Activated CD4-positive, alpha-beta T cell treated with anti-CD3 and anti-CD28 coated beads, Interleukin-2, amount 50 U/mL, for 24 hours (primary cell): ENCODE data around the gene ITGA11.

Source experiments
- DNase-seq, 2 donors: peaks; one replicate each; pipeline ENCODE4 v3.0.0-alpha.2; 2020; ENCODE audit warnings: low read depth in 1 of 2, low spot score in 1 of 2

The ITGA11 gene, protein sequence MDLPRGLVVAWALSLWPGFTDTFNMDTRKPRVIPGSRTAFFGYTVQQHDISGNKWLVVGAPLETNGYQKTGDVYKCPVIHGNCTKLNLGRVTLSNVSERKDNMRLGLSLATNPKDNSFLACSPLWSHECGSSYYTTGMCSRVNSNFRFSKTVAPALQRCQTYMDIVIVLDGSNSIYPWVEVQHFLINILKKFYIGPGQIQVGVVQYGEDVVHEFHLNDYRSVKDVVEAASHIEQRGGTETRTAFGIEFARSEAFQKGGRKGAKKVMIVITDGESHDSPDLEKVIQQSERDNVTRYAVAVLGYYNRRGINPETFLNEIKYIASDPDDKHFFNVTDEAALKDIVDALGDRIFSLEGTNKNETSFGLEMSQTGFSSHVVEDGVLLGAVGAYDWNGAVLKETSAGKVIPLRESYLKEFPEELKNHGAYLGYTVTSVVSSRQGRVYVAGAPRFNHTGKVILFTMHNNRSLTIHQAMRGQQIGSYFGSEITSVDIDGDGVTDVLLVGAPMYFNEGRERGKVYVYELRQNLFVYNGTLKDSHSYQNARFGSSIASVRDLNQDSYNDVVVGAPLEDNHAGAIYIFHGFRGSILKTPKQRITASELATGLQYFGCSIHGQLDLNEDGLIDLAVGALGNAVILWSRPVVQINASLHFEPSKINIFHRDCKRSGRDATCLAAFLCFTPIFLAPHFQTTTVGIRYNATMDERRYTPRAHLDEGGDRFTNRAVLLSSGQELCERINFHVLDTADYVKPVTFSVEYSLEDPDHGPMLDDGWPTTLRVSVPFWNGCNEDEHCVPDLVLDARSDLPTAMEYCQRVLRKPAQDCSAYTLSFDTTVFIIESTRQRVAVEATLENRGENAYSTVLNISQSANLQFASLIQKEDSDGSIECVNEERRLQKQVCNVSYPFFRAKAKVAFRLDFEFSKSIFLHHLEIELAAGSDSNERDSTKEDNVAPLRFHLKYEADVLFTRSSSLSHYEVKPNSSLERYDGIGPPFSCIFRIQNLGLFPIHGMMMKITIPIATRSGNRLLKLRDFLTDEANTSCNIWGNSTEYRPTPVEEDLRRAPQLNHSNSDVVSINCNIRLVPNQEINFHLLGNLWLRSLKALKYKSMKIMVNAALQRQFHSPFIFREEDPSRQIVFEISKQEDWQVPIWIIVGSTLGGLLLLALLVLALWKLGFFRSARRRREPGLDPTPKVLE

DNA sequence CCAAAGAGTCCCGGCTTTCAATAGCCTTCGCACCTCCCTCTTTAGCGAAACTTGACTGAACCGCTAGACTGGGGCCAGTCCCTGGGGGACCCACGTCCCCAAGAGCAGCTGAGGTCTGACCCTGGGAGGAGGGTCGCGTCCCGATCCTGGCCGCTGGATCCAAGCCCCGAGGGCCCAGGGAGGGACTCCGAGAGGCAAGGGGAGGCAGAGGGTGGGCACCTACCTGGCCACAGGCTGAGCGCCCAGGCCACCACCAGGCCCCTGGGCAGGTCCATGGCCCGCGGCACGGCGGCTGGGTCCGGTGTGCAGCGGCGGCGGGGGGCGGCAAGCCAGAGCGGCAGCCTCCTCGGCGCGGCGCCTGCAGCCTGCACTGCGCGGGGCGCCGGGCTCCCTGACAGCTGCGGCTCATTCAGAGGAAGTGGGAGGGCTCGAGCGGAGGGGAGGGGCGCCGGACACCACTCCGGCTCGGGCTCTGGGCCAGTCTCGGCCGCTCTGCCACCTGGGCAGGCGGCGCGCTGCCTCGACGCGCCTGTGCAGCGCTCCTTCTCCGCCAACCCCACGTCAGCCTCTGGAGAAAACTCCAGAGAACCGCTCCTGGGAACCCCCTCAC lies at the start of gene ITGA11:
Gene ITGA11, minus strand, starts transcription at position 372 of the 610 bp plus-strand sequence. Its CDS starts 97 bp downstream, at position 275.
- DNase-seq, result no peak

DNA sequence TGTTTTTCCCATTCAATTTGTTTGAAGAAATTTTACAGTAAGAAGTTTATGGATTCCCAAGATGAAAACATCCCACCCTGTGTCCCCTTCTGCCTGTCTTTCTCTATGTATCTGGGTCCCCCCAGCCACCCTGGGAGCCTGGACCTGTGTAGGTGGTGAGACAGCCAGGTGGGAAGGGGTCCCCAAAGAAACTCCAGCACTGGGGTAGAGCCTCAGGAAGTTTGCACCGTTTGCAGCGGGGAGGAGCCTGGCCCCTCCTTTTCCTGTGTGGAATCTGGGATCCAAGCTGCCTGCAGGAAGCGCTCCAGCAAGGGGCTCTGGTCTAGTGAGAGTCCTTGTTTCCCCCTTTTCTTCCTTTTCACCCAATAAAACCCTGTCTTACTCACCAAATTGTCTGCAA lies 49.4 kb upstream of the ITGA11 start:
- DNase-seq, result no peak

- no peak for DNase-seq
Observed at GRCh38 chr15:68480296-68480695, 48.3 kb upstream of the ITGA11 start.

DNA sequence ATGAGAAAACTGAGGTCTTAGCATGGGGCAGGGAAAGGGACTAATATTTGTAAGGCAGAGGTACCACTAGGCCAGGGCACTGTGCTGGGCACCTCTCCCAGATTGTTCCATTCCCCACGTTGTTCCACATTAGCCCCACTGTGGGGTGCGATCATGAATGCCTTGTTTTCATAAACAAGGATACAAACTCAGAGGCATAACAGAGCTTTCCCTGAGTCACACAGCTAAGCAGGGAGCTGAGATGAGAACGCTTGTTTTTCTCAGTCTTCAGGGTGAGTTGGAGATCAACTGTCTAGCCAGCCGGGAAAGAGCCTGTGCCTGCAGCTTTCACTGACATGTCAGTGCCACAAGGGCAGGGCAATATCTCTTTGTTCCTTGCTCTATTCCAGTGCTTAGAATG lies 47.9 kb upstream of the ITGA11 start:
- DNase-seq, result no peak

- no peak for DNase-seq
Observed at GRCh38 chr15:68479406-68479805, 47.4 kb upstream of the ITGA11 start.

DNA sequence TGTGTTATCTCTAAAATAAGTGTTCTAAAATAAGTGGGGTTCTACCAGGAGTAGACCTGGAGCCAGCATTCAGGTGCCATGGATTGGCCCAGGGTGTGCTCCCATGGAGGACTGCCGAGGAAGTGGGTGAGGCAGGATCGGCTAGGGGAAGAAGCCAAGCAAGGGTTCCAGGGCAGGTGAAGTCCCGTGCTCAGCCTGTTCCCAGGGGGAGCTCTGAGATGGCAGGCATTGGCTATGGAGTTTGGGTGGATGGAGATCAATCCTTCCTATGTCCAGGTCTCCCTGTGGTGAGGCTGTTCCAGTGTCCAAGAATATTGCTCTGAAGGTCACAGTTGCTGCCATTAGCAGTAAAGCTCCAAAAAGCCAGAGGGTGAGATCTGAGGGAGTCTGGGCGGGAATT lies 46.9 kb upstream of the ITGA11 start:
- no peak for DNase-seq

DNA sequence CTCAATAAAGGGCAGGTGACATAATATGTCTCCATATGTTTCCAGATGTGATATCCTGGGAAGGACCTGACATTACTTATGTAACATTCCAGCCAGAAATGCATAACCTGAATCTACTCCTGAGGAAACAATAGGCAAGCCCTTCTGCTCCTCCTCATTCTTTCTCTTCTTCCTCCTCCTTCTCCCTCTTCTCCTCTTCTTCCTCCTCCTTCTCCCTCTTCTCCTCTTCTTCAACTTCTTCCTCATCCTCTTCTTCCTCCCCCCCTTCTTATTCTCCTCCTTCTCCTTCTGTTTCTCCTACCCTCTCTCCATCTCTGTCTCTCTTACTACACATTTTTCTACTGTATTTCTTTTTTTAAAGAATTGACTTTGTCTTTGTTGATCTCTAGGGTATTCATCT lies 43.5 kb upstream of the ITGA11 start:
- DNase-seq, result no peak

DNA sequence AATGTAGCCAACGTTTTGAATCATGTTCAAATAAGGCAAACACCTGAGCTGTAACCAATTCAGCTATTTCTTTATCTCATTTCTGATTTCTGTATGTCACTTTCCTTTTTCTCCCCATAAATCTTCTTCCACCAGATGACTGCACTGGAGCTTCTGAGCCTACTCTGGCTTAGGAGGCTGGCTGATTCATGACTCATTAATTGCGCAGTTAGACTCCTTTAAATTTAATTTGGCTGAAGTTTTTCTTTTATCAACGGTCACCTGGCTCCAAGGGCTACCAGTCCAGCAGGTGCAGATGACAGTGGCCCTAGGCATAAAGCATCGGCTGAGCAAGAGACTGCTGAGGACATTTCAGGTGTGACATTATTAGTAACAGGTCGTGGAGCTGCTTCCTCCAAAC lies 39.6 kb upstream of the ITGA11 start:
- DNase-seq, result no peak

- DNase-seq, result no peak
Observed at GRCh38 chr15:68470976-68471375, 39.0 kb upstream of the ITGA11 start.

DNA sequence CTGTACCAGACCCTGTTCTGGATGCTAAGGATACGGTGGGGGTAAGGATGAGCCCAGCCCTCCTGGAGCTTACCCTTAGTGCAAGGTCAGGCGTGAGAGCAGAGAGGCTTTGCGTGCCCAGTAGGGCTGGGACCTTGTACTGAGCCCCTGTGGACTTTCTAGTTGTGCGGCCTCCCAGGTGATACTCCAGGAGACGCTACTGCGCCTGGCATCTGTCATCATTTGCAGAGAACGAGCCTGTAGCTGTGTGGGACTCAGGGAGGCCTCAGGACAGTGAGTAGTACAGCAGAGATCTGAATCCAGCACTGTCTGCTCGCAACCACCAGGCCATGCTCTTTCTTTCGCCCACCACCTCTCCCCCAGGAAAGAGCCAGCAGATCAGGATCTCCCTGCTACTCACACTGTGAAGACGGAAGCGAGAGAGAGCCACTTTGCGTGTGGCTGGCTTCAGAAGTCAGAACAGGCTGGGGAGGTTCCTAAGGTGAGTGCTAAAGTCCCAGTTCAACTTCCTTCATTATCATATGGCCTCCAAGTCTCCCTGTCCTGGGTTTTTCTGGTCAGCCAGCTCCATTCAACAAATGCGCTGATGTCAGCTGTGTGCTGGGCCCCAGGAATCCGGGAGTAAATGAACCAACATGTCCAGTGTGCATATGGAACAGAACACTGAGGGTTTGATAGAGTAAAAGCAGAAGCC lies 38.2 kb upstream of the ITGA11 start:
- no peak for DNase-seq

- DNase-seq, result no peak
Observed at GRCh38 chr15:68469162-68470048, 37.4 kb upstream of the ITGA11 start.

DNA sequence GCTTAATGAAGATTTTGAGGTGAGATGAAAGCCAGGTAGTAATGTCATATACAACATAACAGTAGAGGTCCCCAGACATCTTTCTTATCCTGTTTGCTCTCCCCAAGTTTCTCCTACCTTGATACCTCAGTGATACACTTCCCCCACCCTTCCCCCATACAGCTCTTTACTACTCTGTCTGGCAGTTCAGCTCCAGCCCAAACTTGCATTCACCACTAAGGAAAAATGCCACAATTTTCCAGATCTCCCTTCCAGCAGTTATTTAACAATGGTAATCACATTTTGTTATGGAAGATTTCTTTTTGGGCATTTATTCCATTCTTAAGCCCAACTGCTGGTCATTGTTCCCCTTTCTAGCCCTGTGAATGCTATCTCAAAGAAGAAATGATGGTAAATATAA lies 34.9 kb upstream of the ITGA11 start:
- no peak for DNase-seq

GRCh38 chr15:68465861-68466560 lies 34.0 kb upstream of the ITGA11 start:
- DNase-seq, result no peak

- DNase-seq, result no peak
Observed at GRCh38 chr15:68464448-68465090, 32.6 kb upstream of the ITGA11 start.

- DNase-seq, result no peak
Observed at GRCh38 chr15:68463996-68464395, 32.0 kb upstream of the ITGA11 start.

DNA sequence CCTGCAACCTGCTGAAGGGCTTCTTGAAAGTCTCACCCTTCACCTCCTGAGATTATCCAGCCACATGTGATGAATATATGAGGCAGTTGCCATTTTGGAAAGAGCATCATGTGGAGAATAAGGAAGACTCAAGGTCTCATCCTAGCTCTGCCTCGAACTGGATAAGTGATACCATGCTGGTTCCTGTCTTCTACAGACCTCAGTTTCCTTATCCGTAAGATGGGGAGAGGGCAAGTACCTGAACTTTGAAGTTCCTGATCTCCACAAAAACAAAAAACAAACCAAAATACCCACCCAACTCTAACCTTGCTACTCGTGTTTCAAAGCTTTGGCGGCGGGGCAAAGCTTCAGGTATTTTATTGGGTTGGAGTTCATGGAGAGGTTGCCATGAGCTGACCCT lies 31.5 kb upstream of the ITGA11 start:
- no peak for DNase-seq

GRCh38 chr15:68460166-68460565 lies 28.2 kb upstream of the ITGA11 start:
- no peak for DNase-seq

- no peak for DNase-seq
Observed at GRCh38 chr15:68450192-68450591, 18.2 kb upstream of the ITGA11 start.
